ENCODE results near the gene GPC6. TPM values are rescaled to one million over a fixed set of nuclear protein-coding genes. Genes with fewer than 3 reads are reported as not detected.
"Not testable (repeated sequence)": the region's sequence is repeated elsewhere in the genome, so short reads cannot be mapped to it uniquely, and the experiment has no call there.

The GPC6 gene
- total RNA-seq, 2 donors from 2014 or later, result not detected

- H3K4me1 Mint-ChIP-seq, result no peaks in the 10 kb centered on the region
- no peaks in the 10 kb centered on the region for H3K9me3 Mint-ChIP-seq
Observed at GRCh38 chr13:93416736-93417355, 190.2 kb downstream of the GPC6 start.

DNA sequence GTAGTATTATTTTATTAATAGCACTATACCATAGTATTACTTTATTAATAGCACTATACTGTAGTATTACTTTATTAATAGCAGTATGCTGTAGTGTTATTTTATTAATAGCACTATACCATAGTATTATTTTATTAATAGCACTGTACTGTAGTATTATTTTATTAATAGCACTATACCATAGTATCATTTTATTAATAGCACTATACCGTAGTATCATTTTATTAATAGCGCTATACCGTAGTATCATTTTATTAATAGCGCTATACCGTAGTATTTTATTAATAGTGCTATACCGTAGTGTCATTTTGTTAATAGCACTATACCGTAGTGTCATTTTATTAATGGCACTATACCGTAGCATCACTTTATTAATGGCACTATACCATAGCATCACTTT is 191.8 kb downstream of the GPC6 start:
- Mint-ChIP-seq H3K4me1 (no peaks in the 10 kb centered on the region), H3K36me3 (ENCODE audit: low read depth) (no peaks in the 10 kb centered on the region), H3K27me3 (no peaks in the 10 kb centered on the region), H3K27ac (no peak overlapping the region), H3K9me3 (no peaks in the 10 kb centered on the region), H3K4me3 (no peak overlapping the region)
- no peak for ATAC-seq (replicated peaks)

More at GRCh38 chr13:93416736-93417355, 190.2 kb downstream of the GPC6 start:
- H3K36me3 Mint-ChIP-seq (ENCODE audit: low read depth), result no peaks in the 10 kb centered on the region
- ATAC-seq (replicated peaks), result no peak
- no peak overlapping the region for H3K4me3 Mint-ChIP-seq
- no peak overlapping the region for H3K27ac Mint-ChIP-seq
- H3K27me3 Mint-ChIP-seq, result no peaks in the 10 kb centered on the region

DNA sequence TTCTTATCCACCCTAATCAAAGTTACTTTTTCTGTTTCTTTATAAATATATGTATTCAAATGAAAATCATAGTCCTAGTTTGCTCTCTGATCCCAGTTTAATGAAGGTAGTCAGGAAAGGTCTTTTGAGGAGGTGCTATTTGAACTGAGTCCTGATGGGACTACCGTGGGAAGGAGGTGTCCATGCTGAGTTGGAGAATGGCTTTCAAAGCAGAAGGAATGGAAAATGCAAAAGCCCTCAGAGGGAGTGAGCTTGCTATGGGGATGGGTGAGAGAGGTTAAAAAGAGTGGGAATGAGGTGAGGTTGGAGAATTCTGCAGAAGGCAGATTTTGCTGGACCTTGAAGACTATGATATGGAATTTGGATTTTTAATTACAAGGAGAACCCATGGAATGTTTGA is 193.6 kb downstream of the GPC6 start:
- H3K4me1 Mint-ChIP-seq, result no peaks in the 10 kb centered on the region
- no peak for ATAC-seq (replicated peaks)
- no peaks in the 10 kb centered on the region for H3K36me3 Mint-ChIP-seq (ENCODE audit: low read depth)
- no peaks in the 10 kb centered on the region for H3K27me3 Mint-ChIP-seq
- no peak overlapping the region for H3K27ac Mint-ChIP-seq
- no peak overlapping the region for H3K4me3 Mint-ChIP-seq
- no peaks in the 10 kb centered on the region for H3K9me3 Mint-ChIP-seq

- Mint-ChIP-seq H3K4me1 (no peaks in the 10 kb centered on the region), H3K9me3 (no peaks in the 10 kb centered on the region), H3K4me3 (no peak overlapping the region), H3K27ac (no peak overlapping the region), H3K27me3 (no peaks in the 10 kb centered on the region), H3K36me3 (ENCODE audit: low read depth) (no peaks in the 10 kb centered on the region)
- ATAC-seq (replicated peaks), result no peak
Observed at GRCh38 chr13:93420887-93421286, 194.3 kb downstream of the GPC6 start.

- Mint-ChIP-seq H3K4me3 (no peak overlapping the region), H3K27me3 (no peaks in the 10 kb centered on the region), H3K36me3 (ENCODE audit: low read depth) (no peaks in the 10 kb centered on the region), H3K27ac (no peak overlapping the region), H3K9me3 (no peaks in the 10 kb centered on the region), H3K4me1 (no peaks in the 10 kb centered on the region)
- no peak for ATAC-seq (replicated peaks)
Observed at GRCh38 chr13:93422980-93423543, 196.5 kb downstream of the GPC6 start.

GRCh38 chr13:93425411-93425810 is 198.8 kb downstream of the GPC6 start:
- Mint-ChIP-seq H3K27ac (no peak overlapping the region), H3K36me3 (ENCODE audit: low read depth) (no peaks in the 10 kb centered on the region), H3K4me3 (no peak overlapping the region), H3K27me3 (no peaks in the 10 kb centered on the region), H3K4me1 (no peaks in the 10 kb centered on the region), H3K9me3 (no peaks in the 10 kb centered on the region)
- no peak for ATAC-seq (replicated peaks)

GRCh38 chr13:93430381-93430780 is 203.8 kb downstream of the GPC6 start:
- Mint-ChIP-seq H3K27me3 (no peaks in the 10 kb centered on the region), H3K36me3 (ENCODE audit: low read depth) (no peaks in the 10 kb centered on the region), H3K27ac (no peak overlapping the region), H3K9me3 (no peaks in the 10 kb centered on the region), H3K4me1 (no peaks in the 10 kb centered on the region), H3K4me3 (no peak overlapping the region)
- ATAC-seq (replicated peaks), result no peak

- ATAC-seq (replicated peaks), result no peak
- Mint-ChIP-seq H3K9me3 (peaks cover 10% of the 10 kb centered on the region), H3K36me3 (ENCODE audit: low read depth) (no peaks in the 10 kb centered on the region), H3K4me3 (no peak overlapping the region), H3K4me1 (no peaks in the 10 kb centered on the region), H3K27me3 (no peaks in the 10 kb centered on the region), H3K27ac (no peak overlapping the region)
Observed at GRCh38 chr13:93435651-93436050, 209.0 kb downstream of the GPC6 start.

DNA sequence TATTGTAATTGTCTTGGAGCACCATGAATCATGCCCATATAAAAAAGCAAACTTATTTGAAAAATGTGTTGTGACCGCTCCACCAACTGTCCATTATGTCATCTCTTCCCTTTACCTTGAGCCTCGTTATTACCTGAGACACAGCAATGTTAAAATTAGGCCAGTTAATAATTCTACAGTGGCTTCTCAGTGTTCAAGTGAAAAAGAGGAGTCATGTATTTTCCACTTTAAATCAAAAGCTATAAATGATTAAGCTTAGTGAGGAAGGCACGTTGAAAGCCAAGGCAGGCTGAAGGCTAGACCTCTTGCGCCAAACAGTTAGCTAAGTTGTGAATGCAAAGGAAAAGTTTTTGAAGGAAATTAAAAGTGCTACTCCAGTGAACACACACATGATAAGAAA is 210.5 kb downstream of the GPC6 start:
- H3K4me3 Mint-ChIP-seq, result no peak overlapping the region
- no peak overlapping the region for H3K27ac Mint-ChIP-seq

GRCh38 chr13:93446238-93446637 is 219.6 kb downstream of the GPC6 start:
- no peak for ATAC-seq (replicated peaks)
- H3K4me1 Mint-ChIP-seq, result no peaks in the 10 kb centered on the region
- H3K27ac Mint-ChIP-seq, result no peak overlapping the region
- H3K9me3 Mint-ChIP-seq, result no peaks in the 10 kb centered on the region
- H3K36me3 Mint-ChIP-seq (ENCODE audit: low read depth), result no peaks in the 10 kb centered on the region
- H3K4me3 Mint-ChIP-seq, result no peak overlapping the region
- no peaks in the 10 kb centered on the region for H3K27me3 Mint-ChIP-seq

More for the DNA sequence above, 210.5 kb downstream of the GPC6 start:
- ATAC-seq (replicated peaks), result no peak
- H3K4me1 Mint-ChIP-seq, result no peaks in the 10 kb centered on the region
- peaks cover 10% of the 10 kb centered on the region for H3K9me3 Mint-ChIP-seq
- no peaks in the 10 kb centered on the region for H3K27me3 Mint-ChIP-seq
- no peaks in the 10 kb centered on the region for H3K36me3 Mint-ChIP-seq (ENCODE audit: low read depth)

- ATAC-seq (replicated peaks), result no peak
- Mint-ChIP-seq H3K27me3 (no peaks in the 10 kb centered on the region), H3K36me3 (ENCODE audit: low read depth) (no peaks in the 10 kb centered on the region), H3K27ac (no peak overlapping the region), H3K9me3 (peaks cover 3% of the 10 kb centered on the region), H3K4me1 (no peaks in the 10 kb centered on the region), H3K4me3 (no peak overlapping the region)
Observed at GRCh38 chr13:93450191-93450621, 223.6 kb downstream of the GPC6 start.

DNA sequence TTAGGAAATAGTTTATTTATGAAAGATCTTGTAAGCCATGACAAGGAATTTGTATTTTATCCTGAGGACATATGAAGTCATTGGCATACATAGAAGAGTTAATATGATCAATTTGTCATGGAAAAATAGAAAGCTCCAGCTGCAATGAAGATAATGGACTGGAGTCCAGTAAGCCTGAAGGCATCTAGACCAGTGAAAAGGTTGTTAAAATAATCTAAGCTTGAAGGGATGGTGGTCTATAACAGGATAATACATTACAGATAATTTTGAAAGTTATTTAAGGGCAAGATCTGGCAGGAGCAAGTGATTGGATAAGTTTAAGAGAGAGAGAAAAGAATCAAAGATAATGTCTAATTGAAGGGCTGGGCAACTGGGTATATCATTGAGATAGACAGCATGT is 224.2 kb downstream of the GPC6 start:
- Mint-ChIP-seq H3K9me3 (peaks cover 3% of the 10 kb centered on the region), H3K27me3 (no peaks in the 10 kb centered on the region), H3K4me3 (no peak overlapping the region), H3K36me3 (ENCODE audit: low read depth) (no peaks in the 10 kb centered on the region), H3K4me1 (no peaks in the 10 kb centered on the region), H3K27ac (no peak overlapping the region)
- ATAC-seq (replicated peaks), result no peak

GRCh38 chr13:93454676-93455235 is 228.1 kb downstream of the GPC6 start:
- not testable (repeated sequence) for H3K27me3 Mint-ChIP-seq; H3K27ac Mint-ChIP-seq; ATAC-seq (replicated peaks); H3K4me1 Mint-ChIP-seq; H3K9me3 Mint-ChIP-seq; H3K4me3 Mint-ChIP-seq; H3K36me3 Mint-ChIP-seq (ENCODE audit: low read depth)

- Mint-ChIP-seq H3K36me3 (ENCODE audit: low read depth) (no peaks in the 10 kb centered on the region), H3K27ac (no peak overlapping the region), H3K4me3 (no peak overlapping the region), H3K9me3 (peaks cover 3% of the 10 kb centered on the region), H3K4me1 (no peaks in the 10 kb centered on the region), H3K27me3 (no peaks in the 10 kb centered on the region)
- ATAC-seq (replicated peaks), result no peak
Observed at GRCh38 chr13:93455861-93456260, 229.3 kb downstream of the GPC6 start.

DNA sequence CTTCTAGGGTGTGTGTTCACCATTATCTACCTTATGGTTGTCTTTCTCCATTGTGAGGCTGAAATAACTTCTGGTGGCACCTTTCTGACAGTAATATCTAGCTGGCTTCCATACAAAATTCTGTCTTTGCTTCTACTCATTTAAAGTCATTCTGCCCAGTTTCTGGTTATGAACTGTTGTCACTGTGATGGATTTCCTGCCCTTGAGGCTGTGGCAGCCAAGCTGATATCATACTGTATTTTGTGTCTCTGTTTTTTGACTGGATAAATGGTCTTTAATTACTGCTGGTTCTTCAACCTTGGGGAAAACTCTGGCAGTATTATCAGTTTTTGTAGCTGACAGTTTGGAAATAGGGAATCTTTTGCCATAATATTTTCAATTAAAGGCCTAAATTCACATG is 233.4 kb downstream of the GPC6 start:
- no peak for ATAC-seq (replicated peaks)
- Mint-ChIP-seq H3K27ac (no peak overlapping the region), H3K9me3 (peaks cover 6% of the 10 kb centered on the region), H3K4me1 (no peaks in the 10 kb centered on the region), H3K4me3 (no peak overlapping the region), H3K27me3 (no peaks in the 10 kb centered on the region), H3K36me3 (ENCODE audit: low read depth) (no peaks in the 10 kb centered on the region)

All from activated T-helper 17 cell treated with anti-CD3 and anti-CD28 coated beads, Interleukin-2, amount 50 U/mL, for 72 hours (primary cell).